NCI-H526 treated with DMSO at 0.1 percent for 48 hours (cell line): ENCODE data around the gene TECRL.

Source experiments
- DNase-seq: peaks from one replicate; lab custom pipeline; 2025; lab: John Stamatoyannopoulos, UW

TECRL gene

DNA sequence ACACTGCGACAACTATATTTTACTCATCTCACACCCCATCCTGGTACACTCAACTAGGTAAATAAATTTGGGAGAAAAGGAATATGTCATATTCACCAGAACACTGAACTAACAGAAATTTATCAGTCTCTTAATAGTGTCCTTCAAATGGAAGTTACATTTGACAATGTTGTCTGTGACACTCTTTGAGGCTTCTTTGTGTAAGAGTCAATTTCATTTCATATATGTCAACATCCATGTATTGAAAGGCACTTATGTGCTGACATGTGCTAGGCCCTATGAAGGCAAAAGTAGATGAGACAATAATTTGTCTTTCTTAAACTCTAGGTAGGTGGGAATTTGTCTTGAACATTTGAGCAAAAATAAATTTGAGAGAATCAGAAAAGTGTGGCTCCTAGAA is 82.0 kb downstream of the TECRL start:
- no peak for DNase-seq

DNA sequence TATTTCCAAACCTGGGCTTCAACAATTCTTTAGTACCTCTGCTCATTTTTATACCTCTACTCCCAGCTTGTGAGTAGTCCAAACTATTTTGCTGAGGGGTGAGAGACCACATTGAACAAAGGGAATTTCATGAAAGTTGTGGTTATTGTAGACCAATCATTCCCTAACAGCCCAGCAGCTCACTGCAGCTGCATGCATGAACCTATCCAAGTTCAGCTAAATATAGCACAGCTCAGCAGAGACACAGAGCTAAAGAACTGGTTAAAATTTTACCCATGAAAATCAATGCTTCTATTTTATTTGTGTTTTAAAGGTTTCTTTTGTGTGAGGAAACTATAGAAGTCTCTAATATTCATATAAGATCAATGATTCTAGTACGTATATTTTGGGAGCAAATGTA is 82.7 kb downstream of the TECRL start:
- no peak for DNase-seq

DNA sequence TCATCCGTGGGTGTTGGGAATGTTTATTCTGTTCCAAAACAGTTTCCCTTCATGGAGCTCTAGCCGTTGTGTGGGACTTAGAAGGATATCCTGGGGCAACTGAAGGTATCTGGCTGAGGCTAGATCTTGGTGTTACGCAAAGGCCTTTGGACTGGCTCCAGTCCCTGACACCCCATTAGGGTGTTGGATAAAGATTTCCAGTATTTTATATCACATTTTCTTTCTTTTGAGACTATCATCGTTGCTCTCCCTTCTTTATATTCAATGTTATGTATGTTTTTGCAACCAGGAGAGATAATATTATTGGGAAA is 103.0 kb downstream of the TECRL start:
- no peak for DNase-seq

DNA sequence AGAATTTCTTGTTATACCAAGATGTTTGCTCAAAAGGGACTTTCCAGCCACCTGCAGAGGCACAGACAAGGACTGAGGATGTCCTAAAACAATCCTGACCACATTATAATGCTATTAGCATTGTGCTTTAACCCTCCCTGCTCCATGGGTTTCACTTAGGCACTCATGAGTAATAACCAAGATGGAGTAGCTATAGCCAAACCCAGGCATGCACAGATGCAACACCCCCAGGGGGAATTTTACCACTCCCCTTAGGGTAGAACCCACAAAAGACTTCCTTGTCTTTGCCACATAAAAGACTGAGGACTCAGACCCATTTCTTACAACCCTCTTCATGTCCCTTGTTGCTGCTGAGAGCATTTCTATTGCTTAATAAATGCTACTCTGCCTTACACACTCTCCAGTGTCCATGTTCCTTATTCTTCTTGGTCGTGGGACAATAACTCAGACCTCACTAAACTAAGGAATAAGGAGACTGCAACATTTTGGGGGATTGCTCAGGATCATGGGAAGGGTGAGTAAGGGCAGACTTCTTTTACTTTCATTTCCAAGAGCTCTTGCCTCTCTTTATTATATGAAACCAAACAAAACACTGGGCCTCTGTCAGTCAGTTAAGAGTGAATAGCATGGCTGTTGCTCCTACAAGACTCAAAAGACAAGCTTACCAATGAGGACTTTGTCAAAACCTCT is 103.5 kb downstream of the TECRL start:
- no peak for DNase-seq

DNA sequence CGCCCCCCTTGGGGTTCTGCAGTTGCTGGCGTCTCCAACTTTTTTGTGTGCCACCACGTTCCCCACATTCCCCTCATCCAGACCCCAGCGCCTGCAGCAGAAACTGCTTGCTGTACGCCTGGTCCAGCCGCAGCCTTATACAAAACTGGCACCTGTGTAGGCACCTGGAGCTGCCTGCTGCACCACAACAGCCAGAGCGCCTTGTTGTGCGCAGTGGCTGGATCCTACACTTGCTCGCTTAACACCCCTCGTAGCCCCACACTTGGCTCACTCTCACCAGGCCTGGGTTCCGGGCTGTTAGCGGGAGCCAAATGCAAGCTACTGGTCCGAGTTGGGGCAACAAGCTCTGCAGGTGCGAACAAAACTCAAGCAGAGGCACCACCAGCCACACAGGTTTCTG is 136.8 kb downstream of the TECRL start:
- DNase-seq: no peak

DNA sequence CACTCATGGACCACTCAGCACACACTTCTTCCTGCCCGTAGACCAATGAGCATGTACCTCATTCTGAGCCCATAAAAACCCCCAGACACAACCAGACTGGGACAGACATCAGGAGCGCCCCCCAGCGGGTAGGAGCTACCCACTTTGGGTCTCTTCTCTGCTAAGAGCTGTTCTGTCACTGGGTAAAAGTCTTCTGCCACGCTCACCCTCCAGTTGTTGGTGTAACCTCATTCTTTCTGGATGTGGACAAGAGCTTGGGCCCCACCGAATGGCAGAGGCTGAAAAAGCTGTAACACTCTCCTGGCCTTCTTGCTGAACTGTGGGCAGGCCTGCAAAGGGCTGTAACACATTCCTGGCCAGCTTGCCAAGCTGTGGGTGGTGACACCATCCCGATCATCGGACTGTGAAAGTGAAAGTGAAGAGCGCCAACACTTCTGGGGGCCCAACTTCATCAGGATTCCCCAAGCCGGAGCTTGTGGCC is 137.6 kb downstream of the TECRL start:
- DNase-seq: no peak

DNA sequence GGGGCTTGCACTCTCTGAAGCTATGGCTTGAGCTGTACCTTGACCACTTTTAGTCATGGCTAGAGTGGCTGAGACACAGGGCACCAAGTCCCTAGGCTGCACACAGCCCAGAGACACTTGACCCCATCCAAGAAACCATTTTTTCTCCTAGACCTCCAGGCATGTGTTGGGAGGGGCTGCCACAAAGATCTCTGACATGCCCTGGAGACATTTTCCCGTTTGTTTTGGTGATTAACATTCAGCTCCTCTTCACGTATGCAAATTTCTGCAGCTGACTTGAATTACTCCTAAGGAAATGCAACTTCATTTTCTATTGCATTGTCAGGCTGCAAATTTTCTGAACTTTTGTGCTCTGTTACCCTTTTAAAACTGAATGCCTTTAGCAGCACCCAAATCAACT is 142.6 kb downstream of the TECRL start:
- no peak for DNase-seq

DNA sequence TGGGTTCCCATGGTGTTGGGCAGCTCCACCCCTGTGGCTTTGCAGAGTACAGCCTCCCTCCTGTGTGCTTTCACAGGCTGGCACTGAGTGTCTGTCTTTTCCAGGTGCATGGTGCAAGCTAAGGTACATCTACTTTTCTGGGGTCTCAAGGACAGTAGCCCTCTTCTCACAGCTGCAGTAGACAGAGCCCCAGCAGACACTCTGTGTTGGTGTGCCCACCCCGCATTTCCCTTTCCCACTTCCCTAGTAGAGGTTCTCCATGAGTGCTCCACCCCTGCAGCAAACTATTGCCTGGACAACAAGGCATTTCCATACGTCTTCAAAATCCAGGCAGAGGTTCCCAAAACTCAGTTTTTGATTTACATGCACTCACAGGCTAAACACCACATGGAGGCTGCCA is 143.0 kb downstream of the TECRL start:
- no peak for DNase-seq

DNA sequence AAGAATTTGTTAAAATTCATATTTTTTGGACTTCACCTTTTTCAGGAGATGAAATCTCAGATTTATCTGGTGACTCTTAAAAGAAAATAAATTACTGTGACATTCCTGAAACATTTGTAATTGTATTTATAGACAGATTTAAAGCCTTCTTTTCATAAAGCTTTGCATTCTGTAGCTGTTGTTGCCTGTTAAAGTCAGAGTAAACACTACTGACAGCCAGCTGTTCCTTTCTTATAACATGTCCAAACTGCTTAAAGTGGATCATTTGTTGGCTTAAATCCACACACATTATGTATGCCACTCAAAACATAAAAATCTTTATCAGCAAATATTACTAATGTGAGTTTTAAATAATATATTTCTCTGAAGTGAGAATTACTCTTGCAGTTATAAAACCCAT is 157.5 kb downstream of the TECRL start:
- DNase-seq: no peak

DNA sequence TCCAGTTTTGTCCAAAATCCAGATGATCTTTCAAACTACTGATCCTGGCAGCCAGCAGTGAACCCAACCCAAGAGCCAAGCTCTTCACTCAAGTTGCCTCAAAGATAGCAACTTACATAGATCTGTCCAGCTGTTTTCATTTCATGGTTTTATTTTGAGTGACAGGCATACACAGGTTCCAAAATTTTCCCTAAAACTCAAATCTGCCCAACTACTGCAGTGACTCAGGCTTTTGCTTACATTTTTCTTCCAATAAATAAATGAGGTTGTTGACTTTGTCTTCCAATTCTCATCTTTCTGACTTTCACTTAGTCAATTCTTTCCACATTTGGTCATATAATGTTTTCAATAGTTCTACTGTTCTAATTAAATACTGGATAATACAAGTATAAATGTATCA is 158.8 kb downstream of the TECRL start:
- no peak for DNase-seq

DNA sequence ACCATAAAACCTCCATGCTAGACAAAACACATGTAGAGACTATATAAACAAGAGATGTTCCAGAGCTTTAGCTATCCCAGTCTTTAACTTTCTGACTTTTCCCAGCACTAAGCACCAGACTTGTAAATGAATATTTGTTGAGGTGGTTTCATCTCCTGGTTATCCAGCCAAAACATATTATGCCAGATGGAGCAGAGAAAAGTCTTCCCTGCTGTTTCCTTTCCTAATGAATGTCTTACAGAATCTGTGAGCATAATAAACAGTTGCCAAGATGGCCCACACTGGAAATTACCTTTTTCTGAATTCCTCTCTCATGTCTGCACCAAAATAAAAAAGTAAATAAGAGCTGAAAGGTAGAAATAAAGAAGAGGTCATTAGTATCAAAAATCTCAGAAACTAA is 159.2 kb downstream of the TECRL start:
- no peak for DNase-seq

DNA sequence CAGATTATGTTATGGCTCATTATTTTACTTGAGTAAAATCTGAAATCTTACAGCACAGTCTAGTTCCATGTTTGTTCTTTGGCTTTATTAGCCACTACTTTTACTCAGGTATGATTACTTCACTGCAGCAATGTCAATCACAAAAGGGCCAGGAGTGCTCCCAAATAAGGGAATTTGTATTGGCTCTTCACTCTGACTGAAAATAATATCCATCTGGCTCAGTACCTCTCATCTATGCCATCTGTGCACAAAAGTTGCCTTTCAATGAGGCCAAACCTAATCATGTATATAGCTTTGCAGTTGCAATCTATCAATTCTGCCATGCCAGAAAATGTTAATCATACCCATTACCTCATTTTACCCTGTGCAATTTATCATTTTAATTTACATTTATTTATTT is 161.1 kb downstream of the TECRL start:
- DNase-seq: no peak

DNA sequence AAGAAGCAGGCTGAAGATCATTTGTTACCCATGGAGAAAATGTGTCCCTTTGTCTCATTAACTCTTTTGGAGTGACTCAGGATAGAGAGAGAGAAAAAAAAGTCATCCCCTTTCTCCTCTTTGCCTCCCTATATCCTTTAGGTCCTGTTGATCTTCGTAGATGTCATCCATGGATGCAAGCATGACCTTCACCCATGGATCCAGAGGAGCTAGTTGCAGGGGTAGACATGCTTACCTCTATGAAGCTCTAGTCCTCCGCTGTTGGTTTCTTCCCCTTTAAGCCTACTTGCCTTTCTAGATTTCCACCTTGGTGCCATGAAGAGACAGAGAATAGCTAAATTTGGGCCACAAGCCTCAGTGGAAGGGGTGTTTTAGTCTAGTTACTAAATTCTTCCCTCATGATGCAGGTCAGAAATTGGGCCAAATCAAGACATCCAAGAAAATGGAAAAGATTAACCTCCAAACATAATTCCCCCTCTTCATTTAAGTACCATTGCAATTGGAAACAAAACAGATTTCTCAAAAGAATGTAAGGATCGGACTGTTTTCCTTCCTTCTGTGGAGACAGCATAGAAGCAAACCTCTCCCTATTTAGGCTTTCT is 178.4 kb downstream of the TECRL start:
- DNase-seq: no peak
